Fibroblast of the aortic adventitia (primary cell): ENCODE measurements around the gene ZNF385C. TPM values are rescaled to one million over a fixed set of nuclear protein-coding genes. Genes with fewer than 3 reads are reported as not detected.

ENCODE experiments used
- DNase-seq: peaks from one replicate; pipeline ENCODE4 v3.0.0-alpha.2; 2010; ENCODE audit warnings: low read depth
- H3K4me3 ChIP-seq: 2 replicates; pipeline ENCODE4 v1.5.1; 2011; ENCODE audit warnings: low read depth, mild to moderate bottlenecking, control low read depth, low read length, moderate library complexity
- total RNA-seq: library from RNA; depleted of rRNA; stranded (reverse); fragments of >200 nt; gene quantifications from 2 replicates; pipeline ENCODE4 v1.2.3, GENCODE V29; 2012; ENCODE audit warnings: low replicate concordance
- TF ChIP-seq, protein P1 (sequence below): IDR thresholded peaks from 2 replicates; pipeline ENCODE4 v1.5.1; 2011; ENCODE audit warnings: mild to moderate bottlenecking, low read length, control low read depth, inconsistent platforms; ENCODE audit not compliant: insufficient read depth

ZNF385C gene
- total RNA-seq, 1 donor = not detected

DNA sequence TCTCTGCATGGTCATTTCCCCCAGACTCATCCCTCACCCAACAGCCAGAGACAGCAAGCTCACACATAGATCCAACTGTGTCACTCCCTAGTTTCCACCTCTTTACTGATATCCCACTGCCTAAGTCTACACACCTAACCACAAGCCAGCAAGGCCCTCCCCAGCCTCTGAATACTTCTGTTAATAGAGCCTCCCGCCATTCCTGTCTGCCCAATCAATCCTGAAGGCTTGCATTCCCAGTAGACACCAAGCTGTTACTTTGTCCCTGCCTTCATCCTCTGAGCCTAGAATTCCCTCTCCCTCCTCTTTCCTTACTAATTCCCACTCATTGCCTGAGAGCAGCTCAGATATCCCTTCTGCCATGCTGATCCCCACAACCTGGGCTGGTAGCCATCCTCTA lies 52.6 kb downstream of the ZNF385C start:
- TF ChIP-seq, protein P1, sequence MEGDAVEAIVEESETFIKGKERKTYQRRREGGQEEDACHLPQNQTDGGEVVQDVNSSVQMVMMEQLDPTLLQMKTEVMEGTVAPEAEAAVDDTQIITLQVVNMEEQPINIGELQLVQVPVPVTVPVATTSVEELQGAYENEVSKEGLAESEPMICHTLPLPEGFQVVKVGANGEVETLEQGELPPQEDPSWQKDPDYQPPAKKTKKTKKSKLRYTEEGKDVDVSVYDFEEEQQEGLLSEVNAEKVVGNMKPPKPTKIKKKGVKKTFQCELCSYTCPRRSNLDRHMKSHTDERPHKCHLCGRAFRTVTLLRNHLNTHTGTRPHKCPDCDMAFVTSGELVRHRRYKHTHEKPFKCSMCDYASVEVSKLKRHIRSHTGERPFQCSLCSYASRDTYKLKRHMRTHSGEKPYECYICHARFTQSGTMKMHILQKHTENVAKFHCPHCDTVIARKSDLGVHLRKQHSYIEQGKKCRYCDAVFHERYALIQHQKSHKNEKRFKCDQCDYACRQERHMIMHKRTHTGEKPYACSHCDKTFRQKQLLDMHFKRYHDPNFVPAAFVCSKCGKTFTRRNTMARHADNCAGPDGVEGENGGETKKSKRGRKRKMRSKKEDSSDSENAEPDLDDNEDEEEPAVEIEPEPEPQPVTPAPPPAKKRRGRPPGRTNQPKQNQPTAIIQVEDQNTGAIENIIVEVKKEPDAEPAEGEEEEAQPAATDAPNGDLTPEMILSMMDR = no peak
- no peak overlapping the region for H3K4me3 ChIP-seq
- no peak for DNase-seq

DNA sequence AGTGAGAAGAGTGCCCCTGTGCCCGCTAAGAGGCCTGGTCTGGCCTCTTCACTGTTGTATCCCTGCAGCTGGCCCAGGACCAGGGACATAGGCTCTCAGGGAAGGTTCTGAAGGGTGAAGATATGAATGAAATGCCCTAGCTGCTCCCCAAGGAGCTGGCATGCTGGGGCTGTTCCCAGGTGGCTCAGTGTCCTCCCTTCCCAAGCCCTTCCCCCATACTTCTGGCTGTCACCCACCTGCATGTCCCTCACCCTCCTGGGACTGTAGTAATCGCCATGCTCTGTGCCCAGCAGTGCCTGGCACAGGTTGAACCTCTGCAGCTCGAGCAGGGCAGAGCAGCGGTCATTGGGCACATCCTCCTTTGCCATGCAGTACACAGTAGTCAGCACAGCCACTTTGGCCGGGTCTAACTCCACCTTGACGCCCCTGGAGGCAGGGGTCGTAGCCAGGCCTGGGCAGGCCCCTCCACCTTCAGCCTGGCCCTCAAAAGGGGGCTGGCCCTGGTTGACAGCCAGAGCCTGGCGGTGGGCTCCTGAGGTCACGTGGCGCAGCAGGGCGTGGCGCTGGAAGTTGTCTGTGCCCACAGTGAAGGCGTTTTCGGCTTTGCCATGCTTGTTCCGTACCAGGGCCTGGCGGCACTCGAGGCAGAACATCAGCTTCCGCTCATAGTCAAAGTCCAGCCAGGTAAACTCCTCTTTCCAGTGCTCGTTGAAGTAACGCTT lies 55.5 kb downstream of the ZNF385C start:
- DNase-seq = no peak
- TF ChIP-seq, protein P1 = no peak
- no peak overlapping the region for H3K4me3 ChIP-seq

DNA sequence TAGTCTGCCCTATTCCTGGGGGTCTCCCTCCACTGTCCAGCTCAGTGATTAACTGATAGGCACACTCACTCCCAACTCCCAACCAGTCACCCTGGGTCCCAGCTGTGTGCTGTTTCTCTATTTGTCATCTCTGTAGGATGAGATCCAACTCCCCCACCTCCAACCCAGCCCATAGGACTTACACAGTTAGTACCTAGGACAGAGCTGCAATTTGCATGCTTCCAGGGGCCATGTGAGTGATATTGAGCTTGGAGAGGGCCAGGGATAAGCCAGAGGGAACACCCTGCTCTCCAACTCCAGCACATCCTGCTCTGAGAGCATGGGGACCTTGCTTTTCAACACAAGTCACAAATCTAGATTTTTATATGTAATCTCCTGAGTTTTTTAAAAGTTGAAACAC lies 56.7 kb downstream of the ZNF385C start:
- TF ChIP-seq, protein P1 = no peak
- DNase-seq = no peak
- H3K4me3 ChIP-seq = no peak overlapping the region

DNA sequence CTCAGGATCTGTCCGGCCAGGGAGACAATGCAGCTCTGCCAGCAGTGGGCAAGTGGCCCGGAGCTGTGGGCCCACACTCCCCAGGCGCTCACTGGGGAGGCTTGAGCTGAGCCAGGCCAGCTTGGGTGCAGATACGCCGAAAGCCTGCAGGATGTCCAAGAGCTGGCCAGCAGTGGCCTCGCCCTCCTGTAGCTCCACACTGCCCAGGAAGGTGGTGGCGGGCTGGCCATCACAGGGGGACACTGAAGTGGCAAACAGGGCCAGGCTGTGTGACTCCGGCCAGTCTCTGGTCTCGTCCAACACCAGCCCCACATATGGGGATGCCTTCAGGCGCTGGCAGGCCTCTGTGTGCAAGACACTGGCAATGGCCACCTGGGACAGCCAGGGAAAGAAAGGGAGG lies 57.5 kb downstream of the ZNF385C start:
- H3K4me3 ChIP-seq = no peak overlapping the region
- DNase-seq = no peak
- TF ChIP-seq, protein P1 = no peak

DNA sequence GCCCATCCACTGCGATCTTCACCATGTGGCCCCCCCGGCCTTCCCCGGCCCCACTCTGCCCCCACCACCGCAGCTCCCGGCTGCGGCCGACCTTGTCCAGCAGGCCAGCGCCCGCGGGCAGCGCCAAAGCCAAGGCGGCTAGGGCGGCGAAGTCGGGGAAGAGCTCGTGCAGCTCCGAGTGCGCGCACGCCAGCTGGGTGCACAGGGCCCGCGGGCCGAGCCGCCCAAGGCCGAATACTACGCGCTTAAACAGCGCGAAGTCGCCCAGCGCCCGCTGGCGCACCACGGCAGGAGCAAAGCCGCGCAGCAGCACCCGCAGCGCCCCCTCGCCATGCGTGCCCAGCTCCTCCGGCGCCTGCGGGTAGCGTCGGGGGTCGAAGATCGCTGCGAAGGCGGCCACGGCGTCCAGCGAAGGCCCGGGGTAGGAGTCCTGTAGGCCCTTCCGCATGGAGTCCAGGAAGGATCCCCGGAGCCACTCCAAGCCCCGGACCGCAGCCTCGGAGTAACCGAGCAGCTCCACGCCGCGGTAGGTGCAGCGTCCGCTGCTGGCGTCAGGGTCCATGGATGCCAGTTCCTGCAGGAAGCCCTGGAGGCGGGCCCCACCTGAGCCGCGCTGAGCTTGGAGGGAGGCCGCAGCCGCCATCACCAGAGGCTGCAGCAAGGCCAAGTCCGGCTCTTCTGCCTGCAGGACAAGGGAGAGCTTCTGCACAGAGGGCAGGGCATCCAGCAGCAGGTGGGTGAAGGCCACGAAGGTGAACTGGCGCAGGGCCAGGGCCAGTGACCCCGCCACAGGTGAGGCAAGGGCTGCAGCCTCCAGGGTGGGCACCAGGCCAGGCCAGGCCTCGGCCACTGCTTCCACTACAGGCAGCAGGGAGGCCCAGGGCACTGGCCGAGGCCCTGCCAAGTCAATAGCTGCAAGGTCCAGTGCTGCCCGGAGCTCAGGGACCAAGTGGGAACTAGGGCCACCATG lies 58.2 kb downstream of the ZNF385C start:
- no peak overlapping the region for H3K4me3 ChIP-seq
- no peak for DNase-seq
- TF ChIP-seq, protein P1 = no peak

DNA sequence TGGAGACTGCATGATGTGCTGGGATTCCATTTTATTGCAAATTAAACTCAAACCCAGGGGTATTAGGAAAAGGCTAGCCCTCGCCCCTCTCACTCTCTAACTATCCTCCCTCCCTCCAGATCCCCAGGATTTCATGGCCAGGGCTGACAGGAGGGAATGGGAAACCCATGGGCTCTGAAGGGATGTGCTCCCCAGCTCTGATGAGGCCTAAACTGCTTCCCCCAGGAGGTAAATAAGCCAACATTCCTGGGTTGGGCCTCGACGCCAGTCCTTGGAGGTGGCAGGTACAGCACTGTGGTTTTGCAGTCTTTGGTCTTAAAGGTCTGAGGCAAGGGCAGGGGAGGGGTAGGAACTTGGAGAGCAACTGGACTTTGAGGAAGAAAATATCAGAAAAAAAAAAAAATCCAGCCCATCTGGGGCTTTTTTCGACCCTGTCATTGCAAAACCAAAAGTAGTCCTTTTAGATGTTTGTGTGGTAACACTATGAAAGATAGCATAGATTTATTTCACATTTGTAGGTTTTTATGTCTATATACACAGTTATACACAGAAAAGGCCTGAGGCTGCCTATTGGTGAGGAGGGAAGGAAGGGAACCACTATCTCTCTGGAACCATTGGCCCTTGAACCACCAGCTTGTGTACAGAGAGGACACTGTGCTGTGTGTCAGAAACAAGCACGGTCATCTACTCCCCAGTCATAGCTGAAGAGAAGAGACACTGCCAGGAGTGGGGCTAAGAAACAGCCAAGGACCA lies 59.9 kb downstream of the ZNF385C start:
- DNase-seq = no peak
- TF ChIP-seq, protein P1 = no peak
- no peak overlapping the region for H3K4me3 ChIP-seq
